ENCODE measurements around the gene TCF3.
"Not testable (repeated sequence)": the region's sequence is repeated elsewhere in the genome, so short reads cannot be mapped to it uniquely, and the experiment has no call there.

Gene TCF3

GRCh38 chr19:1652471-1653299, at the start of gene TCF3:
Gene TCF3, minus strand, starts transcription at chr19:1652615. Its CDS starts 2,367 bp downstream, at chr19:1650248.
- DNase-seq (ENCODE audit: low read depth in 2 of 2) = peak; percentile 97 to 98

GRCh38 chr19:1700733-1701663, 48.6 kb upstream of the TCF3 start:
- no peak for DNase-seq (ENCODE audit: low read depth in 2 of 2)

- no peak for DNase-seq (ENCODE audit: low read depth in 2 of 2)
These were observed 47.8 kb upstream of the TCF3 start for GRCh38 chr19:1699998-1700732.

GRCh38 chr19:1699386-1699785, 47.0 kb upstream of the TCF3 start:
- no peak for DNase-seq (ENCODE audit: low read depth in 2 of 2)

- DNase-seq (ENCODE audit: low read depth in 2 of 2) = no peak
These were observed 46.2 kb upstream of the TCF3 start for GRCh38 chr19:1698636-1699035.

- DNase-seq (ENCODE audit: low read depth in 2 of 2) = not testable (repeated sequence)
These were observed 43.1 kb upstream of the TCF3 start for GRCh38 chr19:1695481-1695880.

- DNase-seq (ENCODE audit: low read depth in 2 of 2) = no peak
These were observed 39.3 kb upstream of the TCF3 start for GRCh38 chr19:1691589-1692290.

- DNase-seq (ENCODE audit: low read depth in 2 of 2) = peak; percentile 17 to 26
These were observed 38.4 kb upstream of the TCF3 start for GRCh38 chr19:1690699-1691307.

- not testable (repeated sequence) for DNase-seq (ENCODE audit: low read depth in 2 of 2)
These were observed 33.4 kb upstream of the TCF3 start for GRCh38 chr19:1685785-1686184.

- no peak for DNase-seq (ENCODE audit: low read depth in 2 of 2)
These were observed 32.6 kb upstream of the TCF3 start for GRCh38 chr19:1685046-1685445.

GRCh38 chr19:1684573-1684912, 32.1 kb upstream of the TCF3 start:
- DNase-seq (ENCODE audit: low read depth in 2 of 2) = no peak

- no peak for DNase-seq (ENCODE audit: low read depth in 2 of 2)
These were observed 31.6 kb upstream of the TCF3 start for GRCh38 chr19:1683869-1684572.

GRCh38 chr19:1680976-1681375, 28.6 kb upstream of the TCF3 start:
- no peak for DNase-seq (ENCODE audit: low read depth in 2 of 2)

GRCh38 chr19:1678073-1678472, 25.7 kb upstream of the TCF3 start:
- no peak for DNase-seq (ENCODE audit: low read depth in 2 of 2)

GRCh38 chr19:1676351-1677266, 24.2 kb upstream of the TCF3 start:
- DNase-seq (ENCODE audit: low read depth in 2 of 2) = no peak

- DNase-seq (ENCODE audit: low read depth in 2 of 2) = no peak
These were observed 23.4 kb upstream of the TCF3 start for GRCh38 chr19:1675633-1676350.

GRCh38 chr19:1674293-1674679, 21.9 kb upstream of the TCF3 start:
- no peak for DNase-seq (ENCODE audit: low read depth in 2 of 2)

- DNase-seq (ENCODE audit: low read depth in 2 of 2) = no peak
These were observed 21.4 kb upstream of the TCF3 start for GRCh38 chr19:1673645-1674292.
